Stimulated activated naive CD8-positive, alpha-beta T cell treated with anti-CD3 and anti-CD28 coated beads, Interleukin-15, amount 100 ng/mL, for 72 hours (primary cell): Measurements from ENCODE around the gene CD1B.

Experiments used
- ATAC-seq: fragments of 150-1000 bp; cut with Tn5 transposase; 2 replicates; pipeline ENCODE4 v1.10.0; 2021; ENCODE audit warnings: mild to moderate bottlenecking, moderate library complexity
- DNase-seq, 2 donors: peaks; one replicate each; pipeline ENCODE4 v3.0.0; 2021 to 2022
- H3K27ac Mint-ChIP-seq, 2 donors: one replicate each; pipeline ENCODE4 v1.8.0; 2022; ENCODE audit warnings: mild to moderate bottlenecking in 2 of 2, mixed read lengths in 2 of 2, moderate library complexity in 2 of 2
- H3K27me3 Mint-ChIP-seq: one replicate; pipeline ENCODE4 v1.8.0; 2022; ENCODE audit warnings: mixed read lengths
- H3K4me1 Mint-ChIP-seq: one replicate; pipeline ENCODE4 v1.8.0; 2022; ENCODE audit warnings: mild to moderate bottlenecking, mixed read lengths
- H3K4me3 Mint-ChIP-seq, 2 donors: one replicate each; pipeline ENCODE4 v1.8.0; 2022; ENCODE audit warnings: mild to moderate bottlenecking in 2 of 2, mixed read lengths in 2 of 2, moderate library complexity in 1 of 2
- H3K9me3 Mint-ChIP-seq, 2 donors: one replicate each; pipeline ENCODE4 v1.8.0; 2022; ENCODE audit warnings: mixed read lengths in 2 of 2

CD1B gene

DNA sequence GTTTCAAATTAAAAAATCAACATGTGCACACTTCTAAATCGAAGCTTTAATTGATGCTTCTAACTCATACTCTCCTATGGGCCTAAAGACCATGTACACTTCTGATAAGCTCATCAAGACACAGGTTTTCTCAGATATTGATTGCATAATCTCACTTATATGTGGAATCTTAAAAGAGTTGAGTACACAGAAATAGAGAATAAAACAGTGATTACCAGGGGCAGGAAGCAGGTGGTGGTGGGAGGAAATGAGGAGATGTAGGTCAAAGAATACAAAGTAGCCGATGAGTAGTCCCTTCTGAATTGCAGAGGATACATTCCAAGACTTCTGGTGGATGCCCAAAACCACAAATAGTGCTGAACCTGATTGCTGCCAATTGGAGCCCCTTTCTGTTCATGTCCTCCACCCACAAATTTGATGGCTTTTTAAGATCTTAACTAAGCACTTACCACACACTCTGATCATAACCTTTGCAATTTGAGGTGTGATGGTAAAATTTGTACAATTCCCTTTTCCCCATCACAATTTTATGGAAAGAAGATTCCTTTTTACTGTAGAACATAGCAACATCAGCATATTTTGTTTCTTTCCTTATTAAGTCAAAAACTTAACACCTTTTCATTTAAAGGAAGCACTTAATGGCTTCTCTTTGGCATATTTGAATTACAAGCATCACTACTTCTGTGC is 3.3 kb upstream of the CD1B start:
- Mint-ChIP-seq H3K4me3 (no peak overlapping the region), H3K27me3 (peaks cover 7% of the 10 kb centered on the region), H3K27ac (no peak overlapping the region), H3K9me3 (peaks cover 7 to 10% of the 10 kb centered on the region in 2 donors), H3K4me1 (peaks cover 6% of the 10 kb centered on the region)
- no peak for DNase-seq
- no peak for ATAC-seq

GRCh38 chr1:158333405-158334155 is 2.2 kb upstream of the CD1B start:
- peaks cover 15% of the 10 kb centered on the region for H3K27me3 Mint-ChIP-seq
- peak overlapping the region in 1 of 2 donors; percentile 43 for H3K27ac Mint-ChIP-seq
- peaks cover 6% of the 10 kb centered on the region for H3K4me1 Mint-ChIP-seq
- H3K9me3 Mint-ChIP-seq, result peaks cover 5 to 7% of the 10 kb centered on the region in 2 donors
- ATAC-seq, result no peak
- H3K4me3 Mint-ChIP-seq, result no peak overlapping the region
- DNase-seq, result no peak

DNA sequence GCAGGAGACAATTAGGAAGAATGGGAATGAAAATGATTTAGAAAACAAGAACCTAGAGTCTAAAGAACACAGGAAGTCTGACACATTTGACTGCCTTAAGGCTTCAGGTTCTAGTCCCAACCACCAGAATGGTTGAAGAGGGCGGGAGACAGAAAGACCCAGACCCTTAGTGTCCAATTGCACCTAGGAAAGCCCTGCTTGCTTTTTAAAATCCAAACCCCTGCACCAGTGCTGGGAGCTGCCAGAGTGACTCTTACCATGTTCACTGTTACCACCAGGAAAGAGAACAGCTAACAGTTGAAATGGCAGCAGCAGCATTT is 265 bp downstream of the CD1B start:
- ATAC-seq (no peak), DNase-seq (no peak)
- Mint-ChIP-seq H3K27me3 (peaks cover 16% of the 10 kb centered on the region), H3K4me3 (no peak overlapping the region), H3K4me1 (peaks cover 6% of the 10 kb centered on the region), H3K9me3 (no peaks in the 10 kb centered on the region), H3K27ac (no peak overlapping the region)

GRCh38 chr1:158330391-158331105 is 783 bp downstream of the CD1B start:
- no peak overlapping the region for H3K27ac Mint-ChIP-seq
- DNase-seq (no peak), ATAC-seq (no peak)
- H3K9me3 Mint-ChIP-seq, result no peaks in the 10 kb centered on the region
- H3K4me1 Mint-ChIP-seq, result peaks cover 6% of the 10 kb centered on the region
- peaks cover 16% of the 10 kb centered on the region for H3K27me3 Mint-ChIP-seq
- H3K4me3 Mint-ChIP-seq, result no peak overlapping the region

GRCh38 chr1:158329733-158330132 is 1.6 kb downstream of the CD1B start:
- Mint-ChIP-seq H3K4me3 (no peak overlapping the region), H3K4me1 (peaks cover 6% of the 10 kb centered on the region), H3K27ac (no peak overlapping the region), H3K27me3 (peaks cover 16% of the 10 kb centered on the region), H3K9me3 (no peaks in the 10 kb centered on the region)
- no peak for ATAC-seq
- DNase-seq, result no peak

DNA sequence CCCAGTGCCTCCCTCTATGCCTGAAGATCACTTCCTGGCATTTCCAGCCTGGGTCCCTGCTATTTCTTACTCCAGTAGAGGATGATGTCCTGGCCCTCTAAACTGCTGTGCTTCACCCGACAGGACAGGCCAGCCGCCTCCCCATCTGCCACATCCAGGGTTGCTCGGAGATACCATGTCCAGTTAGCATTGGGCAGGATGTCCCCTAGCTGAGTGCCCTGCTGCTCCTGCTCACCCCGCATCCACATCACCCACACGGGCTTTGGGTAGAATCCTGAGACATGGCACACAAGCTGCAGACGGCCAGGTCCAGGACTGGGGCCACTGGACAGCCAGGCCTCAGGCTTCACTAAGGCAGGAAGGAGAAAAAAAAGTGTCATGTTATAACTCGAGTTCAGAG is 2.0 kb downstream of the CD1B start:
- DNase-seq, result no peak
- Mint-ChIP-seq H3K27me3 (peaks cover 16% of the 10 kb centered on the region), H3K9me3 (no peaks in the 10 kb centered on the region), H3K4me3 (no peak overlapping the region), H3K27ac (no peak overlapping the region), H3K4me1 (peaks cover 6% of the 10 kb centered on the region)
- no peak for ATAC-seq

DNA sequence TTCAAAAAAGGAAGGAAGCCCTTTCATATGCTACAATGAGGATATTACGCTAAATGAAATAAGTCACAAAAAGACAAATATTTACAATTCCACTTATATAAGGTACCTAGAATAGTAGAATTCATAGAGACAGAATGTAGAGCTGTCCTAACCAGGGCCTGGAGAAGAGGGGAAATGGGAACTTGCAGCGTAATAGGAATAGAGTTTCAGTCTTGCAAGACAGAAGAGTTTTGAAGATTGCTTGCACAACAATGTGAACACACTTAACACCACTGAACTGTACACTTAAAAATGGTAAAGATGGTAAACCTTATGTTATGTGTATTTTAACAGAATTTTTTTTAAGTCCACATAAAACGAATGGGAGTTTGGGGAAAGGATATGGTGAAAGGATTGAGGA is 2.9 kb downstream of the CD1B start:
- Mint-ChIP-seq H3K4me3 (no peak overlapping the region), H3K4me1 (peaks cover 3% of the 10 kb centered on the region), H3K27ac (no peak overlapping the region), H3K9me3 (peaks cover 0 to 2% of the 10 kb centered on the region in 2 donors), H3K27me3 (peaks cover 15% of the 10 kb centered on the region)
- no peak for ATAC-seq
- DNase-seq, result no peak

- H3K4me1 Mint-ChIP-seq, result no peaks in the 10 kb centered on the region
- H3K9me3 Mint-ChIP-seq, result peaks cover 0 to 11% of the 10 kb centered on the region in 2 donors
- H3K4me3 Mint-ChIP-seq, result no peak overlapping the region
- no peak for DNase-seq
- no peak for ATAC-seq
- H3K27me3 Mint-ChIP-seq, result peaks cover 20% of the 10 kb centered on the region
- no peak overlapping the region for H3K27ac Mint-ChIP-seq
These were observed 3.9 kb downstream of the CD1B start for GRCh38 chr1:158327481-158327880.

- Mint-ChIP-seq H3K27me3 (peaks cover 22% of the 10 kb centered on the region), H3K4me1 (no peaks in the 10 kb centered on the region), H3K27ac (no peak overlapping the region), H3K4me3 (no peak overlapping the region), H3K9me3 (peaks cover 0 to 11% of the 10 kb centered on the region in 2 donors)
- no peak for ATAC-seq
- DNase-seq, result no peak
These were observed 6.9 kb downstream of the CD1B start for GRCh38 chr1:158324395-158324794.

DNA sequence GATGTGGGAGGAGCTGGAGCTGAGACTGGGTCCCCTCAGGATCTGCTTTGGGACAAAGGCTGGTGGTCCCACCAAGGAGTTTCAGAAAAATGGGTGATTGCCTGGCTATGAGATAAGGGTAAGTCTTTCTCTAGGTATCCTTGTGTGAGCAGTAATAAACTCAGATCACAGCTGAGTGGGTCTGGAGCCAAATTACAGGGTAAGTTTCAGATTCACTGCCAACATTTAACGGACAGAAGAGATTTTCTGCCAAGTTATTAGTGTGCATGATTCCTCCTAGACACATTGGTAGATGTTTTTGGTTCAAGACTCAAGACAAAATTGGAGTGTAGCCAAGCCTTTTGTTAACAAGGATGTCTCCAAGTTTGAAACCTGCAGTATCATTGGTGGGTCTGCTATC is 7.5 kb downstream of the CD1B start:
- no peak for ATAC-seq
- Mint-ChIP-seq H3K27me3 (peaks cover 19% of the 10 kb centered on the region), H3K27ac (no peak overlapping the region), H3K4me1 (no peaks in the 10 kb centered on the region), H3K9me3 (peaks cover 0 to 11% of the 10 kb centered on the region in 2 donors), H3K4me3 (no peak overlapping the region)
- DNase-seq, result no peak

- H3K4me1 Mint-ChIP-seq, result no peaks in the 10 kb centered on the region
- no peaks in the 10 kb centered on the region for H3K27me3 Mint-ChIP-seq
- no peak overlapping the region for H3K27ac Mint-ChIP-seq
- H3K4me3 Mint-ChIP-seq, result no peak overlapping the region
- DNase-seq (no peak), ATAC-seq (no peak)
- H3K9me3 Mint-ChIP-seq, result peaks cover 15 to 28% of the 10 kb centered on the region in 2 donors
These were observed 20.3 kb downstream of the CD1B start for GRCh38 chr1:158311066-158311465.

GRCh38 chr1:158310623-158311022 is 20.7 kb downstream of the CD1B start:
- Mint-ChIP-seq H3K4me1 (no peaks in the 10 kb centered on the region), H3K27me3 (no peaks in the 10 kb centered on the region), H3K9me3 (peaks cover 15 to 28% of the 10 kb centered on the region in 2 donors), H3K4me3 (no peak overlapping the region), H3K27ac (no peak overlapping the region)
- ATAC-seq (no peak), DNase-seq (no peak)

- no peak for ATAC-seq
- no peak for DNase-seq
- H3K9me3 Mint-ChIP-seq, result peaks cover 6 to 20% of the 10 kb centered on the region in 2 donors
- peaks cover 11% of the 10 kb centered on the region for H3K27me3 Mint-ChIP-seq
- no peak overlapping the region for H3K4me3 Mint-ChIP-seq
- no peaks in the 10 kb centered on the region for H3K4me1 Mint-ChIP-seq
- no peak overlapping the region for H3K27ac Mint-ChIP-seq
These were observed 35.5 kb downstream of the CD1B start for GRCh38 chr1:158295791-158296190.

DNA sequence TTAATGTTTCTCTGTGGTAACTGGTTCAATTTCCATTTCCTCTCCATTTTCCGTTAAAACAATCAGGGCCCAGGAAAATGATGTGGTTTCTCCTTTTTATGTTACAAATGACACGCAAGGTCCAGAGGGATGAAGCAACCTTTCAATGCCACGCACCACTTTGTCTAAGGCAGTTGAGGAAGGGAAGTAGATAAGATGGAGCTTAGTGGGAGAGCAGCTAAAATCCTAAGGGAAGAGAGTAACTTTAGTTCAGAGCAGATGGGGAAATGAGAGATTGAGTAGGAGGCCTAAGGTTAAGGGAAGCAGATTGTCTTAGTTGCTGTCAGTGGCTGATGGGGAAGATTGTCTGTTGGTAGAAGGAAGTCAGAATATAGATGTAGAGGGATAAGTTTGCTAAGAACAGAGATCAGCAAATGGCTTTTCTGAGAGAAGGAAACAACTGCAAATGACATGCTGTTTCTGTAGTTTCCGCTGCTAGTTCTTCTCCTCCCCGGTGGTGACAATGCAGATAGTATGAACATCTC is 40.9 kb downstream of the CD1B start:
- peaks cover 18% of the 10 kb centered on the region for H3K4me1 Mint-ChIP-seq
- H3K9me3 Mint-ChIP-seq, result no peaks in the 10 kb centered on the region
- DNase-seq (no peak), ATAC-seq (no peak)
- H3K4me3 Mint-ChIP-seq, result no peak overlapping the region
- H3K27me3 Mint-ChIP-seq, result peaks cover 19% of the 10 kb centered on the region
- no peak overlapping the region for H3K27ac Mint-ChIP-seq

DNA sequence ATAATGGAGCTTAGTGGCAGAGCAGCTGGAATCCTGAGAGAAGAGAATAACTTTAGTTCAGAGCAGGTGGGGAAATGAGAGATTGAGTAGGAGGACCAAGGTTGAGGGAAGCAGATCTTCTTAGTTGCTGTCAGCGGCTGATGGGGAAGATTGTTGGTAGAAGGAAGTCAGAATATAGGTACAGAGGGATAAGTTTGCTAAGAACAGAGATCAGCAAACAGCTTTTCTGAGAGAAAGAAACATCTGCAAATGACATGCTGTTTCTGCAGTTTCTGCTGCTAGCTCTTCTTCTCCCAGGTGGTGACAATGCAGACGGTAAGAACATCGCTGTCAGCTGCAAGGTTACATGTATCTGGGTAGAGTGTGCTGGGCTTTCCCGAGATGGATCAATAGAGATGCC is 41.5 kb downstream of the CD1B start, which contains the start of gene CD1C:
TSS of gene CD1C (plus strand) at position 113 of the 400 bp plus-strand sequence. CDS start at position 255, 142 bp downstream.
- Mint-ChIP-seq H3K27ac (no peak within 1 kb of the TSS), H3K27me3 (peaks cover 20% of the 10 kb centered on the region), H3K9me3 (no peaks in the 10 kb centered on the region), H3K4me1 (peaks cover 22% of the 10 kb centered on the region), H3K4me3 (no peak within 1 kb of the TSS)
- ATAC-seq (no peak), DNase-seq (no peak)

- Mint-ChIP-seq H3K27ac (peak overlapping the region in 1 of 2 donors; percentile 87), H3K4me3 (no peak overlapping the region), H3K4me1 (peaks cover 22% of the 10 kb centered on the region), H3K27me3 (peaks cover 20% of the 10 kb centered on the region), H3K9me3 (peaks cover 4 to 6% of the 10 kb centered on the region in 2 donors)
- ATAC-seq (peak; percentile 19), DNase-seq (no peak)
These were observed 44.4 kb downstream of the CD1B start for GRCh38 chr1:158286941-158287346.
